HL-60/S4 treated with retinoic acid at 250 ng/mL for 4 days and 3 days (cell line): Measurements from ENCODE around the gene KLF15.

ENCODE experiments used
- in situ Hi-C: fragments of 300-500 bp; cut with MboI; formaldehyde crosslinking; loops from 2 replicates; pipeline ENCODE4 v1.7.0; 2022; ENCODE audit warnings: low sequenced_read_pairs

The KLF15 gene

DNA sequence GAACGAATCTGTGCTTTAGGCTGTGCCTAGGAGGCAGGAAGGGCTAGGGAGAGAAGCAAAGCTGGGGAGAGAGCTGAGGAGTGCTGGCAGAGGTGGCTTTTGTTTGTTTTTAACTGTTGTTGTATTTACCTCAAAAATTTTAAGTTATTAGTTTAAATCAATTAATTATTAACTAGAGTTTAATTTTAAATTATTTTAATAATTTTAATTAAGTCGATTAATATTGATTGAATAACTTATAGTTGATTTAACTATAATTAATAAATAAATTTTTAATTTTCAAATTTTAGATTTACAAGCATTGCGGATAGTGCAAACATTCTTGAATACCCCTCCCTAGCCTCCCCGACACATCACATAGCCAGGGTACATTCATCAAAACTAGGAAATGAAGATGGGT lies 30.6 kb downstream of the KLF15 start:
- in situ Hi-C loops: no loop called here

DNA sequence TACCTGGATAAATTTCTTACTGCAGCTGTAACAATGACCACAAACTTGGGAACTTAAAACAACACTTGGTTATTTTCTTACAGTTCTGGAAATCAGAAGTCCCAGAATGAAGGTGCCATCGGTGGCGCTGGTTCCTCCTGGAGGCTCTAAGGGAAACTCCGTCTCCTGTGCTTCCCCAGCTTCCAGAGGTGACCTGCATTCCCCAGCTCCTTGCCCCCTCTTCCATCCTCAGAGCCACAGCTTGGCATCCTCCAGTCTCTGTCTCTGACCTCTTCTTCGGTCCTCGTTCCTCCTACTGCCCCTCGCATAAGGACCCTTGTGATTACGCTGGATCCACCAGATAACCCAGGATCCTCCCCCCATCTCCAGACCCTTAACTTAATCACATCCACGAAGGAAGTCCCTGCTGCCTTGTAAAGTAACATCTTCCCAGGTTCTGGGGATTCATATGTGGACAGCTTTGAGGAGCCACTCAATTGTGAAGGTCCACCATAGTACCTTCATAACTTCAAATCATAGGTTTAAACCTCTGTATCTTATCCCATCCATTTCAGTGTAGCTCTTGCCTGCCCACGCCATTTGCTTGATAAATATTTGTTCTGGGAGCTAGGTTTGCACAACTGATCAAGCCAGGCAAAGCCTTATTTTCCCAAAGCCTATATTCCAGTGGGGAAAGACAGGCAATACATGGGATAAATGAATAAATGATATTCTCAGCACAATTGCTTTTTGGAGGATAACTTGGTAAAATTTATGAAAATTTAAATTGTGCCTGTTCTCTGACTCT lies 34.8 kb downstream of the KLF15 start:
- in situ Hi-C loops: no loop called here

DNA sequence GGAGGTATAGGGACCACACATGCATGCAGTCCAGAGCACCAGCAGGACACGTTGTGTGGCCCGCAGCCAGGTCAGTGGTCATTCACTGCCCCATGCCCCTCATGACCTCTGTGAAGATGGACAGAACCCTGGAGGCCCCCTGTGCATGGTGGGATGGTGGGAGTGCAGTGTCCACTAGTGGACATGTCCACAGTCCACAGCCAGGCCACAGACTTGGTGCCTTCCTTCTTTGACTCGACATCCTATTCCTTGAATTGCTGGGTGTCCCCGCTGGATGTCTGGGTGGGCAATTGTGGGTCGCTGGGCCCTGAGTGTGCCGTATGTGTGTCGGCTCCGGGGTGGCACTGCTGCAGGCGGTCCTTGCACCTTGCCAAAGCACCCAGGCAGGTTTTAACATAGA lies 35.7 kb downstream of the KLF15 start:
- in situ Hi-C loops: no loop called here

- in situ Hi-C loops: no loop called here
Observed at GRCh38 chr3:126320517-126321293, 36.5 kb downstream of the KLF15 start.

DNA sequence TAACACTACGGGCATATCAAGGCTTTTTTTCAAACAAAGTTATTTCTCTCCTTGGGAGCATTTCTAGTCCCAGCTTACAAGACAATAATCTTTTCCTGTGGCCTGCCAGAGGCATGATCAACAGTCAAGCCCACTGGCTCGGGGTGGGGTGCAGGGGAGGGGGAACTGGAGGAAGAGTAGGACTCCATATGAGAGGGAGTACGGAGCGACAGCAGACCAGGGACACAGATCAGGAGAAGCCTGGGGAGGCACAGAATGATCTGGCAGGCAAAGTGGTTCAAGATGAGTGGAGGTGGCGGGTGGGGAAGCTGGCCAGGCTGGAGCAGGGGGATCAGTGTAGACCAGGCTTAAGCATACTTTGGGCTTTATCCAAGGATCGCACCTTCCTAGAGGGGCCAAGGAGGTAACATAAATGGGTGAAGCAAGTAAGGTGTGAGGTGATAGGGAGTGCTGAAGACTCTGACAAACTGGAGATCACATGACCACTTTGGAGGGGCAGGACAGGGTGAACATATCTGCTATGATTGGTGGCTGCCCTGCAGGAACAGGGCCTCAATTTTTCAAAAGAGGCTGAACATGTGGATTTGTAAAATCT lies 37.4 kb downstream of the KLF15 start:
- in situ Hi-C loops: no loop called here

DNA sequence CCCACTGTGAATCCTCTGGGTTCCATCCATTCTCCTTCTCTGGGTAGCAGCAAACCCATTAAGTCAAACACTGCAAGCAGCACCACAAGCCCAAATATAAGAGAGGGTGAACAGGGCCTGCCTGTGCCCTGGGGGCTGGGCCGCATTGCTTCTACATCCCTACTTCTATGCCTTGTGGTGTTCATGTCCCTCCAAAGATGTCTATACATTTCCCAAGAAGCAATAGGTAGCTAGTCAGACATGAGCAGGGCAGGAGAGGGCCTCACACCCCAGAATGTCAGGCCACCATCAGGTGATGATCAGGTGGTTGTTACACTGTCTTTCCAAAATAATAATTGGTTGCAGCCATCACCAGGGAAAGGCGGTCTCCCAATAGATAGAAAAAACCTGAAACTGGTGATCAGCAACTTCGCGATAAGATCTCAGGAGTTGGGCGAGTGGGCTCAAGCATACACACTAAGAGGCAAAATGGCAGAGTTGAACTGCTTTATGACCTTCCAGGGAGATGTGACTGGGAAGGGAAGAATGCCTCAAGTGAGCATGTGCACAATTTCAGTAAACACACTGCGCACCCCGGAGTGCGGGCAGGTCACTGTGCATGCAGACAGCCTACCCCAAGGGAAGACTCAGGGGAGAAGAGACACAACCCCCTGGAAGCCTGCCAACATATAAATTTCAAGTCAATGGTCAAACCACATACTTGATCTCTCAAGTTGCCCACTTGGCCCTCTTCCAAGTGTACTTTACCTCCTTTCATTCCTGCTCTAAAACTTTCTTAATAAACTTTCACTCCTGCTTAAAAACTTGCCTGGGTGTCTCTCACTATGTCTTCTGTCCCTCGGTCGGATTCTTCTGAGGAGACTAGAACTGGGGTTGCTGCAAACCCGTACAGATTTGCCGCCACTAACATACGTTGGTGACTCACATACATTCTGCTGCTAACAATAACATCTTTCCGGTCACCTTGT lies 39.9 kb downstream of the KLF15 start:
- in situ Hi-C loops: no loop called here

- in situ Hi-C loops: no loop called here
Observed at GRCh38 chr3:126316501-126316939, 40.7 kb downstream of the KLF15 start.

- in situ Hi-C loops: no loop called here
Observed at GRCh38 chr3:126316031-126316461, 41.2 kb downstream of the KLF15 start.

DNA sequence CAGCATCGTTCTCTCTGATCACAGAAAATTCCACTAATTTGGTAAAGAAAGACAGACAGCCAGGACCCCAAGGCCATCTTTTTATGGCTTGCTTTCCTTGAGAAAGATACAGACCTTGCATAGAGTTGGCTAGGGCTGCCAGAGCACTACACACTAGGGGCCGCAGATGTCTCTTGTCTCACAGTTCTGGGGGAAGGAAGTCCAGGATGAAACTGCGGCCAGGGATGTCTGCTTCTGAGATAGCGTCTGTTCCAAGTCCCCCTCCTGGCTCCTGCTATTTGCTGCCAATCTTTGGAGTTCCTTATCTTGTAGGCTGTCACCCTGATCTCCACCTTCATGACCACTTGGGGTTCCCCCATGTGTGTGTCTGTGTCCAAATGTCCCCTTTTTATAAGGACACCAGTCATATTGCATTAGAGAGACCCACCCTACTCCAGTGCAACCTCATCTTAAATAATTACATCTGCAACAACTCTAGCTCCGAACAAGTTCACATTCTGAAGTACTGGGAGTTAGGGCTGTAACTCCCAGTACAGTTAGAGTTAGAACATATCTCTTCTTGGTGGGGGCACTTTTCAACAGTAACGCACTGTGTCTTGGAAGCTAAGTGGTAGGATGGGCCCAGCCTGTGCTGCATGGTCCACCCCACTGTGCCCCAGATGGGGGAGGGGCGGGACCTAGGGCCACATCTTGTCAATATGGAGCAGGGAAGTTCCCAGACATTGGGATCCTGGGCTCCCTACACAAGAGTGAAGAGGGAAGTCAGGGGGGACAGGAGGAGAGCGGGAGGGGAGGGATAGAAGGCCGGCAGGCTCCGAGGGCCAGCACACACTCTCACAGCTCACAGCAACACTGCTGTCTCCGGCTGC lies 42.2 kb downstream of the KLF15 start:
- in situ Hi-C loops: no loop called here

GRCh38 chr3:126314305-126314789 lies 42.9 kb downstream of the KLF15 start:
- in situ Hi-C loops: no loop called here

- in situ Hi-C loops: no loop called here
Observed at GRCh38 chr3:126313580-126314304, 43.5 kb downstream of the KLF15 start.

DNA sequence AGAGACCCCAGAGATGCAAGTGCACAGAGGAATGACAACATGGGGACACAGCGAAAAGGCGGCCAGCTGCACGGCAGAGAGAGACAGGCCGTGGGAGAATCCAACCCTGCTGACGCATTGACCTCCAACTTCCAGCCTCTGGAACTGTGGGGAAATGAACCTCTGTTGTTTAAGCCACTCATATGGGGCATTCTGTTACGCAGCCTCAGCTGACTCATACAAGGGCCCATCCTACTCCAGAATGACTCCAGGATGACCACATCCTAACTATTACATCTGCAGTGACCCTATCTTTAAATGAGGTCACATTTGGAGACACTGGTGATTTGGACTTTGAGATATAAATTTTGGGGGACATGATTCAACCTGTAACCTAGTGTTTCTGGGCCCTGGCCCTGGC lies 44.0 kb downstream of the KLF15 start:
- in situ Hi-C loops: no loop called here

- in situ Hi-C loops: no loop called here
Observed at GRCh38 chr3:126312341-126312740, 44.9 kb downstream of the KLF15 start.

- in situ Hi-C loops: no loop called here
Observed at GRCh38 chr3:126311338-126311978, 45.8 kb downstream of the KLF15 start.

DNA sequence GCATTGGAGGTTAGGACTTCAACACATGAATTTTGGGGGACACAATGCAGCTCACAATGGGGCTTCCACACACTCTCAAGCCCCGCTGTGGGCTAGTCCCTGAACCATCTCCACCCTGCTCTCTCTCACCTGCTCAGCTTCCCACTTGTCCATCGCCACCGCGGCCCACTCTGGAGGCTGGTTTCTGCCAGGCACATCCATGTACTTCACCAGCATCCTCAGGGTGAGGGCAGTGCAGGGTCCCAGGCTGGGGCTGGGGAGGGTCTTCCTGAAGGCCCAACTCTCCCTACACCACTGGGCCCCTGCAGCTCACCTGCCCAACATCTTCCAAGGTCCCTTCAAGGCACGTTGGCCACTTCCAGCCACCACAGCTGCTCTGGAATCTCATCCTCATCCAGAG lies 46.4 kb downstream of the KLF15 start:
- in situ Hi-C loops: no loop called here

DNA sequence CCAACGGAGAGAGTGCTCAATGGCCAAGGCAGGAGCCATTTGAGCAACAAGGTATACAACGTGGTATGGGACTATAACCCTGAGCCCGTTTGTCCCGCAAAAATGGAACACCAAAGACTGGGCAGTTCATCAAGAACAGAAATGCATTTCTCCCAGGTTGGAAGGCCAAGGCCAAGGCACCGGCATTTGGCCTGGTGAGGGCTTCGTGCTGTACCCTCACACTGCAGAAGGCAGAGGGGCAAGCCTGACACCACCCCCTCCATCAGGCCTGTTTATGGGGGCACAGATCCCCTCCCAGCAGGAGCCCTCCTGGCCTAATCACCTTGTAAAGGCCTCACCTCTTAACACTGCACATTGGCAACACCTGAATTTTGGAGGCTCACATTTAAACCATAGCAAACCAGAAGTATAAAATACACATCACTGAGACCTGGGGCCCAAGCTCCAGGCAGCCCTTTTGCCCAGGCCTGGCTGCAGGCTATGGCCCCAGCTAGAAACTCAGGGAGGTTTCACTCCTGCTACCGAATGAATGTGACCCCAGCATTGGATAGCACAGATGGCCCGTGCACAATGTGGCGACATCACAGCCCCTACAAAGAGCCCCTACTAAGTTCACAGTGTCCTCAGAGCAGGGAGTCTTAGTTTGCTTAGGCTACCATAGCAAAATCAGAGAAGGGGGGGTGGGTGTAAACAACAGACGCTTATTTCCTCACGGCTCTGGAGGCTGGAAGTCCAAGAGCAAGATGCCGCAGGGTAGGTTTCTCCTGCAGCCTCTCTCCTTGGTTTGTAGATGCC lies 47.1 kb downstream of the KLF15 start:
- in situ Hi-C loops: no loop called here

DNA sequence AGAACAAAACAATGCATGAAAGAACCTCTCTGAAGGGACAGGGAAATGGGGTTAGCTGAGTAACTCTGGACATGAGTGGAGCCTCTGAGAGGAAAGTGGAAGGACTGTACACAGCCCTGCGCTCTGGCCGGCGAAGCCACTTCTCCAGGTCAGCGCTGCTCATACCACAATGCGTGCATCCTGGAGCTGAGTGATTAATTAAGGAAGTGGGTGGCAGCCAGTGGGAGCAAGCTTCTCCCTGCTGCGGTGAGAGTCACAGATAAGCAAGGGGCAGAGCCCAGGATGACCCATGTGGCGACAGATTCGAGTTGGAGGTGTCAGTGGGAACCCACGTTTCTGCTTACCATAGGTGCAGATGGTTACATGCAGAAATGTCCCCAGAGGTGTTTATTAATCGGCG lies 48.0 kb downstream of the KLF15 start:
- in situ Hi-C loops: no loop called here
